ENCODE data around the gene PTPRT.
"Not testable (repeated sequence)": the region's sequence is repeated elsewhere in the genome, so short reads cannot be mapped to it uniquely, and the experiment has no call there.

The PTPRT gene

DNA sequence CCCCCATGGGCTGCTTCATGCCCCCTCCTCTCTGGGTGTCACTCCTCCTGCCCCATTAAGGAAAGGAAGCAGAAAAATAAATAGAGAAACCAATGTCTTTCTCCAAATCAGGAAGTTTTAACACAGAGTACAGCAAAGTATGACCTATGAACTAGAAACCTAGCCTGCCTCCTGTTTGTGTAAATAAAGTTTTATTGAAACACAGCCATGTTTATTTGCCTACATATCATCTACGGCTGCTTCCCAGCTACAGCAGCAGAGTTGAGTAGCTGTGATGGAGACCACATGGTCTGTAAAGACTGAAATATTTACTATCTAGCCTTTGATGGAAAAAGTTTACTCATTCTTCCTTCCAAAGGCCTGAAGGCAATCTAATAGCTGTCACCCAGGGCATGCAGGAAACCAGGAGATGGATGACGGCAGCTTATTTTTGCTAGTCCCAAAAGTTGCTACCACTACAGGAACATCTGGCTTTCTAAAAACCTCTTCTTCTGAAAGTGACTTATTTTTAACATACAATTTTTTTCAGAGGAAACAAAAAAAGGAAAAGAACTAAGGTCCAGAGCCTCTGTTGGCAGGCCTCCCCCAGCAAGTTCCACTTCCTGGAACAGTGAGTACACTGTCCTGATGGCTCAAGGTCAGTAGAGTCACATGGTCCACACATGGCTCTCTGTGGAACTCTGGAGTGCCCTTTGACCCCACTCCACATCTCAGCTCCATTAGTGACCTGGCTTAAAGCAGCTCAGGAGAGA is 287.8 kb downstream of the PTPRT start:
- in situ Hi-C loops (cut with HindIII; ENCODE audit: low pct_ligation_motif_present, low pct_unique_long_range_greater_than_20kb, low sequenced_read_pairs): no loop called here
- no peak for DNase-seq

DNA sequence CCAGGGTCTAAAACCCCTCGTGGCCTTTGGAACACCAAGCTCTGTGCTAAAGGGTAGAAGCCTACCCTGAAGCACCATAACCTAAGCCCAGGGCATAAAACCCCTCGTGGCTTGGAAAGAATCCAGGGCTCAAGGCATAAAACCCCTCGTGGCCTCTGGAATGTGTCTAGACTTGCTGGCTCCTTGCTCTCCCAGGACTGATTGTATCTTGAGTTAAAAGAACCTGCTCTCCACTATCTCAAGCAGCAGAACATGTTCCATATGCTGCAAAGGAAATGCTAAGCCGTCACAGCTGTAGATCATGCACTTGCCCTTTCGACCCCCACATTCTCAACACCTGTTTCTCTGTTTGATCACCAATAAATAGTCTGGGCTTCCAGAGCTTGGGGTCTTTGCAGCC is 288.9 kb downstream of the PTPRT start:
- in situ Hi-C loops (cut with HindIII; ENCODE audit: low pct_ligation_motif_present, low pct_unique_long_range_greater_than_20kb, low sequenced_read_pairs): not testable (repeated sequence)

DNA sequence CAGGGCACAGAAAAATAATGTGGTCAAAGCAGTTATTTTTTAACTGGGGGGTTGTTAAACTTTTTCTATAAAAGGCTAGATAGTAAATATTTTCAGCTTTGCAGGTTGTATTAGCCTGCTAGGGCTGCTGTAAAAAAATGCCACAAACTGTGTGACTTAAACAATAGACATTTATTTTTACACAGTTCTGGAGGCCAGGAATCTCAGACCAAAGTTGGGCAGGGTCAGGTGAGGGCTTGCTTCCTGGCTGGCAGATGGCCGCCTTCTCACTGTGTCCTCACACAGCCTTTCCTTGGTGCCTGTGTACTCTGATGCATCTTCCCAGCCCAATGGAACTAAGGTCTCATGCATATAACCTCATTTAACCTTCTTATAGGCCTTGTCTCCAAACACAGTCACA is 294.7 kb downstream of the PTPRT start:
- in situ Hi-C loops (cut with HindIII; ENCODE audit: low pct_ligation_motif_present, low pct_unique_long_range_greater_than_20kb, low sequenced_read_pairs): no loop called here

More for the DNA sequence above, 288.9 kb downstream of the PTPRT start:
- DNase-seq: not testable (repeated sequence)

DNA sequence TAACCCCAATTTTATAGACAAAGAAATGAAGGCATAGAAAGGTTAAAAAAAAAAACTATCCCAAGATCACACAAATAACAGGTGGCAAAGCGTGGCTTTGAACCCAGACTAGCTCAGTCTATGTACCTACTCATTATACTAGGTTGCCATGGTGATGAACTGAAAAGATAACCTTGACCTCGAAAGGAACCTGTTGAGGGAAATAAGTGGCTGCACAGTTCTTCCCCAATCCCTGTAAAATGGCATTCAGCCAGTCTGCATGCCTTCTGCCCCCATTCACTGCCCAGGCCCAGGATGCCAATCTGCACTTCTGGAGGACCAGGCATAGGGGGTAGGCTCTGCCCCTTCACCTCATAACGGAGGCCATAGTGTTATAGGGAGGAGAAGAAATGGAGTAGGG is 295.2 kb downstream of the PTPRT start:
- peak; percentile 17 for DNase-seq
- in situ Hi-C loops (cut with HindIII; ENCODE audit: low pct_ligation_motif_present, low pct_unique_long_range_greater_than_20kb, low sequenced_read_pairs): no loop called here

More for the DNA sequence above, 294.7 kb downstream of the PTPRT start:
- DNase-seq: peak; percentile 59

DNA sequence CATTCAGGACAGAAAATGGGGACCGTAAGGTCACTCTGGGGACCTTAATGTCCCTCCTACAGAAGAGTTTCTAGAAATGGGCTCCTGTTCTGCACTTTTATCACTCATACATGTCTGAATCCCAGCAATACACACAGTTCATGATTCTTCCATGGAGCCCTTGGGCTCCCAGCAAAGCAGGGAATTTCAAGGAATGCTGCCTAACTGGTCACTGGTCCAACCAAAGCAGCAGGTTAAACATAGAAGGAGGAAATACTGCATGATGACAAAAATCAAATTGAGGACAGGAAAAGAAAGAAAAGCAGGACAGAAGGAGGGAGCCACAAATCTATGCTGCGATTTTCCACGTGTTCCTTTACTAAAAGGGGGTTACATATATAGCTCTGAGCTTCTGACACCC is 300.2 kb downstream of the PTPRT start:
- no peak for DNase-seq
- in situ Hi-C loops (cut with HindIII; ENCODE audit: low pct_ligation_motif_present, low pct_unique_long_range_greater_than_20kb, low sequenced_read_pairs): no loop called here

DNA sequence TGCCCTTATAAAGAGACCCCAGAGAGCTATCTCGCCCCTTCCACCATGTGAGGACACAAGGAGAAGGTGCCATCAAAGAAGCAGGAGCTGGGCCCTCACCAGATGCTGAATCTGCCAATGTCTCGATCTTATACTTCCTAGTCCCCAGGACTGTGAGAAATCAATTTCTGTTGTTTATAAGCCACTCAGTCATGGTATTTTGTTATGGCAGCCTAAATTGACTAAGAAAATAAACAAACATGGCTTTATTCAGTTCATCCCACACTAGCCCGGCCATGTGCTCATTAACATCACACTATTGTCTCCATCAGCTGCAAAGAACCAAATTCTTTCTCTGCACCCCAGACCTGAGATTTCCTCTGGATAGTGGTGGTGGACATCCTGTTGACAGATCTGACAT is 302.4 kb downstream of the PTPRT start:
- no peak for DNase-seq
- in situ Hi-C loops (cut with HindIII; ENCODE audit: low pct_ligation_motif_present, low pct_unique_long_range_greater_than_20kb, low sequenced_read_pairs): no loop called here

DNA sequence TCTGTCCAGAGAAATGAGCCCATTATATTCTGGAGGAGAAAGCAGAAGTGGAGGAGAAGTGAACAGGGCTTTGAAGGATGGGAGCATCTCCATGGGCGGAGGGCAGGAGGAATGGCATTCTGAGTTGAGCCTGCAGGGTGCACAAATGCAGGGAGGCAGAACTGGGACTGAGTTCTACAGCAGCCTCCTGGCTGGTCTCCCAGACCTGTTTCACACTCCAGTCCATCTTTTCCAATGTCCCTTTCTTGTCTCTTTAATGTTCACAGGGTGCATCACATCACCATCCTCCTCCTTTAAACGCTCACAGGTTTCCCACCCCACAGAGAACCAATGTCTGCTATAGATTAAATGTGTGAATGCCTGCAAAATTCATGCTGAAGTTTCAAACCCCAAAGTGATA is 302.9 kb downstream of the PTPRT start:
- in situ Hi-C loops (cut with HindIII; ENCODE audit: low pct_ligation_motif_present, low pct_unique_long_range_greater_than_20kb, low sequenced_read_pairs): no loop called here
- DNase-seq: no peak

DNA sequence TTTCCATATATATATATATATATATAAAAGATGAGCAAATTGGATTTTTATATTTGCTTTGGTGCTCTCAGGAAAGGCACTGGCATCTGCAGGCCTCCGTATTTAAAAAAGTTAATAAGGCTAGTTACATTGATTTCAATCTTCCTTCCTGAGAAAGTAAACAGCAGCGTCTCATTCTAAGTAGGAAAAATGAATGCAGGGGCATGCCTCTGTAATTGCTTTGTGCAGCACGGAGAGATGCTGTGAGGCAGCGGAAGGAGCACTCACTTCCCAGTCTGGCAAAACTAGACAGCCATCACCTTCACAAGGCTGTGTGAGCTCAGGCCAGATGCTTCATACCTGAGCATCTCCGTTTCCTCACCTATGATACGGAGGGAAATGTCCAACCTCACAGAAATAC is 303.7 kb downstream of the PTPRT start:
- DNase-seq: no peak
- in situ Hi-C loops (cut with HindIII; ENCODE audit: low pct_ligation_motif_present, low pct_unique_long_range_greater_than_20kb, low sequenced_read_pairs): no loop called here

DNA sequence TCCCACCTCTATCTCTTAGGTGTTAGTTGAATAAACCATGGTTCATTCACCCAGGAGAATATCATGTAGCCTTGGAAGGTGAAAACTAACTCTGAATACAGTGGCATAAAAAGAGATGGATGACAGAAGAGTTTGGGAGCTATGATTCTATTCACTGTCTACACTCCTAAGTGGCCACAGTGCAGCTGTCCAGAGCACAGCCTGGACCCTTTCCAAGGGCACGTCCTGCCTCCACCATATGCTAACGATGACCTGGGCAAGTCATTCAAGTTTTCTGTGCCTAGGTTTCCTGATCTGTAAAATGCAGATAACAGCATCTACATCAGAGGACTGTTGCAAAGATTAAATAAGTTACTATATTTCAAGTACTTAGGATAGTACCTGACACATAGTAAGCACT is 314.1 kb downstream of the PTPRT start:
- DNase-seq: no peak
- in situ Hi-C loops (cut with HindIII; ENCODE audit: low pct_ligation_motif_present, low pct_unique_long_range_greater_than_20kb, low sequenced_read_pairs): no loop called here

DNA sequence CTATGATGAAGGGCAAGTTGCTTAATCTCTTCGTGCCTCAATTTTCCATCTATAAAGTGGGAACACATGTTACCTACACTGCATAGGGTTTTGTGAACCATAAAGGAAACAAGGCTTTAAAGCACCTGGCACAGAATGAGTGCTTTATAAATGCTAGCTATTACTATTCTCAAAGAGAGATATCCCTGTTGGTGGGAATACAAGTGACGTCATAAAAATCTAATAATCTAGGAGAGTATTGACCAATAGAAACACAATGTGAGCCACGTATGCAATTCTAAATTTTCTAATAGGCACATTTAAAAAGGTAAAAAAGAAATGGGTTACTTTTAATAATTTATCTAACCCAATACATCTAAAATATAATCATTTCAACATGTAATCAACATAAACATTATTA is 316.4 kb downstream of the PTPRT start:
- no peak for DNase-seq
- in situ Hi-C loops (cut with HindIII; ENCODE audit: low pct_ligation_motif_present, low pct_unique_long_range_greater_than_20kb, low sequenced_read_pairs): no loop called here

DNA sequence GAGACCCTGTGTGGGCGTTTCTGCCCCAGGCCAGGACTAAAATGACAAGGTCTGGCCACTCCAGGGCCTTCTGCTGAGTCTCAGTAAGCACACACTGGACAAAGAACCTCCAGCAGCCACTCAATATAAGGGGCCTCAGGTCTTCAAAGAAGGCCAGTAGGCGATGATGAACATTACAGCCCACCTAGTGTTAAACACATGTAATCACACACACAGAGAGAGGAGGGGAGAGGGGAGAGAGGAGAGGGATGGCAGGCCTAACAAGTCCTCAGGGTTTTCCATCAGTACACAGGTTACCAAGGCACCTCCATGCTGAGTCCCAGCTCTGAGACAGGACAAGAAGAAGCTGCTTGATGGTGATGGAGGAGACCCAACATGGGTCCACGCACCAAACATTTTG is 325.6 kb downstream of the PTPRT start:
- DNase-seq: no peak
- in situ Hi-C loops (cut with HindIII; ENCODE audit: low pct_ligation_motif_present, low pct_unique_long_range_greater_than_20kb, low sequenced_read_pairs): no loop called here

DNA sequence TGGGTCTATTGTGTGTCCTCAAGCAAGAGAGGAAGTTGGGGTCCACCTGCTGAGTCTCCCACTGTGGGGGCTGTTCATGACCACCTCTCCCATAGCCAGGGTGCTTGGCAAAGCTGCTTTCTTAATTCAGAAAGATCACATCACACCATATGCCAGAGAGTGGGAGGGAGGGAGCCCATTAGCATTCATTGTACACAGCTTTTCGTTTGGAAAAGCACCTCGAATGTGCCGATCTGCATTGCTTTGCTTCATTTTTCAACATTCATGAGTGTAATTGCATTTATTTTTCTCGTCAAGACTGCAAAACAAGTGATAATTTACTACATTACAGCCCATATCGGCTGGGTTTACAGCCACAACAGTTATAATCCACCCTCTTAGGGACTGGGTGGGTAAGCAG is 327.3 kb downstream of the PTPRT start:
- in situ Hi-C loops (cut with HindIII; ENCODE audit: low pct_ligation_motif_present, low pct_unique_long_range_greater_than_20kb, low sequenced_read_pairs): no loop called here

DNA sequence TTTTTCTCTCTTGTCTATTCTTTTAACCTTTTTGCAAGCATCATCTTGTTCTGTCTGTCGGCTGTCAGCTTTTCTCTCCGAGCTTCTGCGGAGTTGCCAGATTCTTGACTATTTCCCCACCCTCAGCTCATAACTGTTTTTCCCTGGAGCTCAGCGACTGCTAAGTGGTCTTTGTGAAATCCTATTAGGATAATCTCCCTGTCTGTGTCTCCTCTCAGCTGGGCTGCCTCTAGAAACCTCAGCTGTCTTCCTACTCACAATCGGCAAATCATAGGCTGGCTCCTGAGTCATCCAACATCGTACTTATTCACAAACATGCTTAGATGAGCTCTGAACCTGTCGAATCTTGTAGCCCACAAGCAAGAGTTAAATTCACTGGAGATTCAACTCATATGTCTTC is 332.3 kb downstream of the PTPRT start:
- DNase-seq: no peak
- in situ Hi-C loops (cut with HindIII; ENCODE audit: low pct_ligation_motif_present, low pct_unique_long_range_greater_than_20kb, low sequenced_read_pairs): no loop called here

More for the DNA sequence above, 327.3 kb downstream of the PTPRT start:
- DNase-seq: no peak

DNA sequence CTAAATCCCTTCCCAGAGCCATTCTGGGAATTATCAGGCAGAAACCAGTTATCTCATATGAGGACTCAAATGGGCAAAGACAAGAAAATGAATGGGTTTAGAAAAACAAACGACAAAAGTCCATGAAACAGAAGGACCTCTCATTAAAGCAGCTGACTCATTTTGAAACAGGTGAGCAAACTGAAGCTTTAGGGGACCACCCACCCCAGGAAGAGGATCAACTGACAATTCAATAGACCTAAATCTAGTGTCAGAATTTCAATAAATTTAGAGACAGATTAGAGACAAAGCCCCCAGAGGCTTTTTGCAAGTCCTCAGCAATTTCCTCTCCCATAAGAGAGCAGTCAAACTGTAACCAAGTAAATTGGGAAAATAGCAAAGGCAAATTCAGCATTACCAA is 333.8 kb downstream of the PTPRT start:
- in situ Hi-C loops (cut with HindIII; ENCODE audit: low pct_ligation_motif_present, low pct_unique_long_range_greater_than_20kb, low sequenced_read_pairs): no loop called here
- DNase-seq: no peak

DNA sequence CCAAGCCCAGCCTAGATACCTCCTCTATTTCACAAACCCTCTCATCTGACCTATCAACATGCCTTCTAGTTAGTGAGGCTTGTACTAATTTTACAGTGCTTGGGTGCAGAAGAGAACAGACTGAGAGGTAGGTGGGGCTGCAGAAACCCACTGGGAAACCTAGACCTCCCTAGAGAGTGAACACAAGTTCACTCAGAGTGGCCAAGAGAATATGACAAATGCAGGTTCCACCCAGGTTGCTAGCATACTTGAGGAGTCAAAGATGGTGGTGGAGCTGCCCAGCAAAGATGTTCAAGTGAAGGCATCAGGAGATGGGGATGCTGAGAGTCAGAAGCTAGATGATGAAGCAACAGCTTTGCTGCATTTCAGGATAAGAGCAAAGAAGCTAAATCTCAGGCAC is 337.0 kb downstream of the PTPRT start:
- in situ Hi-C loops (cut with HindIII; ENCODE audit: low pct_ligation_motif_present, low pct_unique_long_range_greater_than_20kb, low sequenced_read_pairs): no loop called here
- no peak for DNase-seq

DNA sequence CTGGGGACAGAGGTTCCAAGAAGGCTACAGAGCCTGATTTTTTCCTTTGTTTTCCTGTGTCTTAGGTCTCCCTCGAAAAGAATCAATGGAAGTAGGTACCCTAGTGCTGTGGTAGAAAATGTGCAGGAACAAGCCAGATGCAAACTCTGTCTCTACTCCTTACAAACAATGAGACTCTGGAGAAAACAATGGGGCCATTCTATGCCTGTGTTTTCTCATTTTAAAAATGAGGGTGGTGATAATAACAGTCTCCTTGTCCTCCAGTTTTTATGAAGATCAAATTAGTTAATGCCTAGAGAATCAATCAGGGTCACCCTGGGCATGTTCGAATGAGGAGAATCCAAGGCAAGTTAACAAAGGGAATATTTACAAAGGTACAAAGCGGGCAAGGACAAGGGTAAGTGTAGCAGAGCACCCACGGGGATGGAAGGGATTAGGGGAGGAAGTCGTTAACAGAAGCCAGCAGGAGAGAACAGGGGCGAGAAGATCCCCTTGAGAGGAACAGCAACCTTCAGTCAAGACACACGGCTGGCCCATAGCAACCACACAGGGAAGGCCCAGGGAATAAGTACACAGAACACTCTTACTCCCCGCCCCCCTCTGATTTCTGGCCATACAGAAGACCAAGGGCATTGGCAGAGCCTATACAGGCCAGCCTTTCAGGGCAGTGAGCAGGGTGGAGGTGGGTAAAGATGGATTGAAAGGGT is 342.8 kb downstream of the PTPRT start:
- in situ Hi-C loops (cut with HindIII; ENCODE audit: low pct_ligation_motif_present, low pct_unique_long_range_greater_than_20kb, low sequenced_read_pairs): no loop called here
- DNase-seq: no peak

DNA sequence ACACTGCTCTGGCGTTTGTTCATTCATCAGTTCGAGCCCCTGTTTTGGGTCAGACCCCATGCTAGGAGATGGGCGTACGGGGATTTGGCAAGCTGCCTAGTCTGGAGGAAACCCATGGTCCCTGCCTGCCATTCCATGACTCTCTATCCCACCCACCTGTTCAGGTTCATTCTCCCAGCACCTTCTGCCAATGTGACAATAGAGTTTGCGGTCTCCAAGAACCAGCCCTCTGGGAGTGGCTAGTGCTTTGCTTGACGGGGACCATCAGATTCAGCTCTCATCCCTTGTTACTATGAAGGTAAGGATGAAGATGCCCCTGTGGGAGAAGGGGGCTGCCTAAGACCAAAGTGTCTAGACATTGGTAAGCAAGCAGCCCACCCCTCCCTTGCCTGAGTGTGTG is 345.0 kb downstream of the PTPRT start:
- in situ Hi-C loops (cut with HindIII; ENCODE audit: low pct_ligation_motif_present, low pct_unique_long_range_greater_than_20kb, low sequenced_read_pairs): no loop called here
- no peak for DNase-seq

DNA sequence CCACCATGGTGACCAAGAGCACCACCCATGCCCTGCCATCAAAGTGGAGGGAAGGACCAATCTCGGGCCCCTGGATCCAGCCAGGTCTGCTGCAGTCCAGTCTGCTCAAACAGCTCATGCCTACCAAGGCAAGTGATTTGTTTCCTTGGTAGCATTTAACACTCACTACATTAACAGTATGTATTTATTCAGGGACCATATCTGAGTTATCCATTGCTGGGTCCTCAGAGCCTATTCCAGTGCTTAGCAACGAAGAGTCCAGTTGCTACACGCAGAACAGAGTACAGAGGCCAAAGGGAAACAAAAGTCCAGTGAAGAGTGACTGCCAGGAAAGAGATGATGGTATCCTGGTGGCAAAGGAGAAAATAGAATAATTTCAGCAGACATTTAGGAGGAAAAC is 352.2 kb downstream of the PTPRT start:
- in situ Hi-C loops (cut with HindIII; ENCODE audit: low pct_ligation_motif_present, low pct_unique_long_range_greater_than_20kb, low sequenced_read_pairs): no loop called here
- no peak for DNase-seq

DNA sequence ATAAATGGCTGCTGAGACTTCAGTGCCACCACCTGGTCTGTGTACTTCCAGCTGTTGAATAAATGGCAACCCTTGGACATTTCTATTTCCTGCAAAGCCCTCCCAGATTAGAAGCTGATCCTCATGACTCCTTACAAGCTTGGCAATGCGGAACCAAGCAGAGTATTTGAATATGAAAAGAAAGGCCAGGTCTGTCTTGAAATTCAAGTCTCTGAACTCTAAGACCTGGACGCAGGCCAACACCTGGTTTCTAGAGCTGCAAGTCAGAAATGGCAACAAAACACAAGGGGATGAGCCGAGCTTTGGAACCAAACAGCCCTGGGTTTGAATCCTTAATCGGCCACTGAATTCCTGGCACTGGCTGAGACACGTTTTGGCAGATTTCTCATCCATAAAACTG is 353.4 kb downstream of the PTPRT start:
- in situ Hi-C loops (cut with HindIII; ENCODE audit: low pct_ligation_motif_present, low pct_unique_long_range_greater_than_20kb, low sequenced_read_pairs): no loop called here
- DNase-seq: no peak

DNA sequence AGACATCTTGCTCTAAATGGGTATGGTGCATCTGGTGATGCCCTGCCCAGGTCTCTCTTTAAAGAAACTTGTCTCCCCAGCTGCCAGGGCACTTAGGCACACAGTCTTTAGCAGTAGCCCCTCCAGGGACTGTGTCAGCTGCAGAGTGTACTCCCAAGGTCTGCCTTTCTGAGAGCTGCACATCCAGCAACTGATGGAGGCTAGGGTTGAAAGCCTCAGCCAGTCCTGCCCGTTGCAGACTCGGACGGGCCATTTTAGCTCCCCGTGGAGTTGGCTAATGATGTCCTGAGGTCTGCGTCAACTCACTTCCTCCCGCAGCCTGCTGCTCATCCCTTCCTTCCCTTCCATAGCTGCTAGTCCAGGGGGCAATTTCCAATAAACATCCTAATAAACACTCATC is 381.8 kb downstream of the PTPRT start:
- DNase-seq: no peak
- in situ Hi-C loops (cut with HindIII; ENCODE audit: low pct_ligation_motif_present, low pct_unique_long_range_greater_than_20kb, low sequenced_read_pairs): no loop called here

Measured in ACHN (cell line).